PFSK-1 (cell line): ENCODE data around the gene RALGPS1.

Source experiments
- FOXP2 ChIP-seq: optimal IDR thresholded peaks from 2 replicates; pipeline ENCODE3; 2011; ENCODE audit warnings: borderline replicate concordance, control low read depth, inconsistent platforms; ENCODE audit not compliant: insufficient read depth; ENCODE audit errors: extremely low read length, extremely low read depth
- POLR2AphosphoS5 ChIP-seq: IDR thresholded peaks from 2 replicates; pipeline ENCODE4 v1.6.1; 2012; ENCODE audit warnings: low read depth, mild to moderate bottlenecking, control low read depth, low read length, moderate library complexity
- REST ChIP-seq, 2 experiments: IDR thresholded peaks; 2 replicates each; pipeline versions ENCODE4 v1.6.1 to v1.8.0; 2011 to 2012; ENCODE audit warnings: low read depth in 2 of 2, low read length in 2 of 2, control low read depth in 1 of 2, inconsistent platforms in 1 of 2, mild to moderate bottlenecking in 1 of 2, moderate library complexity in 1 of 2; ENCODE audit not compliant: insufficient read depth in 1 of 2
- SIN3A ChIP-seq: IDR thresholded peaks from 2 replicates; pipeline ENCODE4 v1.6.1; 2012; ENCODE audit warnings: mild to moderate bottlenecking, low read length, moderate library complexity, borderline replicate concordance; ENCODE audit not compliant: insufficient read depth
- TAF1 ChIP-seq: IDR thresholded peaks from 2 replicates; pipeline ENCODE4 v1.6.1; 2012; ENCODE audit warnings: low read length, control low read depth, borderline replicate concordance; ENCODE audit not compliant: insufficient read depth

RALGPS1 gene

GRCh38 chr9:127039492-127039891, 124.9 kb downstream of the RALGPS1 start:
- TF ChIP-seq SIN3A (no peak), TAF1 (no peak), FOXP2 (no peak), REST (IDR thresholded peaks at IDR 0.05; ENCODE audit: insufficient read depth in 1 of 2, low read depth in 2 of 2, low read length in 2 of 2) (no peak)

- TF ChIP-seq FOXP2 (no peak), SIN3A (no peak), TAF1 (no peak), POLR2AphosphoS5 (no peak)
Observed at GRCh38 chr9:127045148-127045547, 130.6 kb downstream of the RALGPS1 start.

GRCh38 chr9:127047971-127048370, 133.4 kb downstream of the RALGPS1 start:
- TF ChIP-seq POLR2AphosphoS5 (no peak), REST (IDR thresholded peaks at IDR 0.05; ENCODE audit: insufficient read depth in 1 of 2, low read depth in 2 of 2, low read length in 2 of 2) (no peak), TAF1 (no peak), SIN3A (no peak), FOXP2 (no peak)

GRCh38 chr9:127049044-127049443, 134.5 kb downstream of the RALGPS1 start:
- TF ChIP-seq REST (IDR thresholded peaks at IDR 0.05; ENCODE audit: insufficient read depth in 1 of 2, low read depth in 2 of 2, low read length in 2 of 2) (0 out of 4 replicates have a peak, but pooled peaks of 1 of the 2 experiments have one; percentile 33), FOXP2 (peak; percentile 95), TAF1 (no peak), SIN3A (no peak)

GRCh38 chr9:127049581-127049980, 135.0 kb downstream of the RALGPS1 start:
- no peak for TF ChIP-seq FOXP2
- TF ChIP-seq TAF1, result no peak
- TF ChIP-seq POLR2AphosphoS5, result no peak
- no peak for TF ChIP-seq REST (IDR thresholded peaks at IDR 0.05; ENCODE audit: insufficient read depth in 1 of 2, low read depth in 2 of 2, low read length in 2 of 2)
- TF ChIP-seq SIN3A, result no peak
